NB4 (cell line): ENCODE results near the gene RAET1G.

Experiments
- MYC ChIP-seq: IDR thresholded peaks from 2 replicates; pipeline ENCODE4 v1.6.1; 2011; ENCODE audit warnings: low read depth, low read length
- POLR2A ChIP-seq: IDR thresholded peaks from 2 replicates; pipeline ENCODE4 v1.6.1; 2011; ENCODE audit warnings: mild to moderate bottlenecking; ENCODE audit not compliant: insufficient read length; ENCODE audit errors: extremely low read depth
- TF ChIP-seq, protein P1 (sequence below): IDR thresholded peaks from one replicate; pipeline ENCODE4 v1.5.1; 2012; ENCODE audit warnings: low read depth, low read length
- TF ChIP-seq, protein P2 (sequence below): IDR thresholded peaks from 2 replicates; pipeline ENCODE4 v1.6.1; 2011; ENCODE audit warnings: low read depth, low read length

GRCh38 chr6:149896491-149896890, 26.4 kb downstream of the RAET1G start:
- TF ChIP-seq, protein P1, sequence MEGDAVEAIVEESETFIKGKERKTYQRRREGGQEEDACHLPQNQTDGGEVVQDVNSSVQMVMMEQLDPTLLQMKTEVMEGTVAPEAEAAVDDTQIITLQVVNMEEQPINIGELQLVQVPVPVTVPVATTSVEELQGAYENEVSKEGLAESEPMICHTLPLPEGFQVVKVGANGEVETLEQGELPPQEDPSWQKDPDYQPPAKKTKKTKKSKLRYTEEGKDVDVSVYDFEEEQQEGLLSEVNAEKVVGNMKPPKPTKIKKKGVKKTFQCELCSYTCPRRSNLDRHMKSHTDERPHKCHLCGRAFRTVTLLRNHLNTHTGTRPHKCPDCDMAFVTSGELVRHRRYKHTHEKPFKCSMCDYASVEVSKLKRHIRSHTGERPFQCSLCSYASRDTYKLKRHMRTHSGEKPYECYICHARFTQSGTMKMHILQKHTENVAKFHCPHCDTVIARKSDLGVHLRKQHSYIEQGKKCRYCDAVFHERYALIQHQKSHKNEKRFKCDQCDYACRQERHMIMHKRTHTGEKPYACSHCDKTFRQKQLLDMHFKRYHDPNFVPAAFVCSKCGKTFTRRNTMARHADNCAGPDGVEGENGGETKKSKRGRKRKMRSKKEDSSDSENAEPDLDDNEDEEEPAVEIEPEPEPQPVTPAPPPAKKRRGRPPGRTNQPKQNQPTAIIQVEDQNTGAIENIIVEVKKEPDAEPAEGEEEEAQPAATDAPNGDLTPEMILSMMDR: no peak
- TF ChIP-seq, protein P2, sequence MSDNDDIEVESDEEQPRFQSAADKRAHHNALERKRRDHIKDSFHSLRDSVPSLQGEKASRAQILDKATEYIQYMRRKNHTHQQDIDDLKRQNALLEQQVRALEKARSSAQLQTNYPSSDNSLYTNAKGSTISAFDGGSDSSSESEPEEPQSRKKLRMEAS: no peak
- TF ChIP-seq POLR2A (no peak), MYC (no peak)
